Esophagus squamous epithelium (tissue), 5 donors: ENCODE results near the gene GALNT13. TPM values are rescaled to one million over a fixed set of nuclear protein-coding genes. Genes with fewer than 3 reads are reported as not detected.

Experiments used
- DNase-seq: peaks from one replicate; lab custom pipeline; 2025; lab: John Stamatoyannopoulos, UW
- H3K27ac ChIP-seq, 4 donors: fragments of 200-600 bp; sonication (generic); one replicate each; pipeline ENCODE4 v1.5.1; 2016 to 2019; ENCODE audit warnings: mild to moderate bottlenecking in 1 of 4
- H3K27me3 ChIP-seq, 4 donors: fragments of 200-600 bp; sonication (generic); 1 replicate in 3 of 4; 2 replicates in 1 of 4; pipeline versions ENCODE4 v1.5.1 to v1.6.0; 2017 to 2021; ENCODE audit warnings: antibody characterized with exemption in 1 of 4
- H3K36me3 ChIP-seq, 3 donors: fragments of 200-600 bp; sonication (generic); one replicate each; pipeline ENCODE4 v1.5.1; 2016 to 2019
- H3K4me1 ChIP-seq, 3 donors: fragments of 200-600 bp; sonication (generic); one replicate each; pipeline ENCODE4 v1.5.1; 2017 to 2019
- H3K4me3 ChIP-seq, 4 donors: fragments of 200-600 bp; sonication (generic); 1 replicate in 3 of 4; 2 replicates in 1 of 4; pipeline ENCODE4 v1.5.1; 2016 to 2019; ENCODE audit warnings: mild to moderate bottlenecking in 2 of 4, moderate library complexity in 1 of 4
- H3K9me3 ChIP-seq, 3 donors: fragments of 200-600 bp; sonication (generic); one replicate each; pipeline ENCODE4 v1.5.1; 2016 to 2019
- CTCF ChIP-seq, 6 experiments: fragments of 450-650 bp in 4 of 6; fragments of 200-600 bp in 2 of 6; sonication (generic) in 2 of 6; IDR thresholded peaks; one replicate each; pipeline ENCODE4 v1.5.1; 2016 to 2019; ENCODE audit warnings: antibody characterized with exemption in 6 of 6, mild to moderate bottlenecking in 4 of 6, moderate library complexity in 4 of 6
- POLR2A ChIP-seq, 4 donors: fragments of 450-650 bp; IDR thresholded peaks; one replicate each; pipeline ENCODE4 v1.6.1; 2017; ENCODE audit warnings: antibody characterized with exemption in 4 of 4, mild to moderate bottlenecking in 4 of 4, moderate library complexity in 3 of 4
- WGBS, 2 donors: methylation state at CpG; one replicate each; pipeline ENCODE4 v1.1.5; 2018; 5-methylcytosine and 5-hydroxymethylcytosine counted together
- intact Hi-C: fragments of 100-400 bp; cut with DNase I; formaldehyde crosslinking; loops from one replicate; pipeline ENCODE4 v1.15.0; 2022
- total RNA-seq, 4 donors: library from RNA; depleted of rRNA; stranded (reverse); fragments of >200 nt; gene quantifications; one replicate each; pipeline ENCODE4 v1.1.0, GENCODE V29; 2016
- donor health status: DM: yes; HTN: yes; CAD: no.

Gene GALNT13
- total RNA-seq, 4 donors from 2014 or later, result 0.04 to 0.38 (median 0.17) TPM

GRCh38 chr2:154256136-154256535 lies 384.4 kb downstream of the GALNT13 start:
- H3K27me3 ChIP-seq, result no peaks in the 10 kb centered on the region
- H3K4me1 ChIP-seq, result no peaks in the 10 kb centered on the region
- DNase-seq, result no peak
- TF ChIP-seq POLR2A (IDR thresholded peaks at IDR 0.05), result no peak
- no peak for TF ChIP-seq CTCF (IDR thresholded peaks at IDR 0.05)
- H3K9me3 ChIP-seq, result no peaks in the 10 kb centered on the region
- H3K36me3 ChIP-seq, result no peaks in the 10 kb centered on the region
- intact Hi-C loops, result no loop called here
- no peak overlapping the region for H3K4me3 ChIP-seq
- H3K27ac ChIP-seq, result no peak overlapping the region
- WGBS, 2 donors, result 68% methylated on average over 1 of the region's 1 CpG

GRCh38 chr2:154259030-154259429 lies 387.3 kb downstream of the GALNT13 start:
- Histone ChIP-seq H3K4me1 (no peaks in the 10 kb centered on the region), H3K4me3 (no peak overlapping the region), H3K9me3 (peaks cover 0 to 4% (median 0%) of the 10 kb centered on the region in 3 donors), H3K27me3 (no peaks in the 10 kb centered on the region), H3K36me3 (no peaks in the 10 kb centered on the region), H3K27ac (no peak overlapping the region)
- 50 to 75% methylated on average over 1 of the region's 1 CpG for WGBS, 2 donors
- intact Hi-C loops, result no loop called here
- no peak for DNase-seq
- no peak for TF ChIP-seq POLR2A (IDR thresholded peaks at IDR 0.05)
- no peak for TF ChIP-seq CTCF (IDR thresholded peaks at IDR 0.05)

DNA sequence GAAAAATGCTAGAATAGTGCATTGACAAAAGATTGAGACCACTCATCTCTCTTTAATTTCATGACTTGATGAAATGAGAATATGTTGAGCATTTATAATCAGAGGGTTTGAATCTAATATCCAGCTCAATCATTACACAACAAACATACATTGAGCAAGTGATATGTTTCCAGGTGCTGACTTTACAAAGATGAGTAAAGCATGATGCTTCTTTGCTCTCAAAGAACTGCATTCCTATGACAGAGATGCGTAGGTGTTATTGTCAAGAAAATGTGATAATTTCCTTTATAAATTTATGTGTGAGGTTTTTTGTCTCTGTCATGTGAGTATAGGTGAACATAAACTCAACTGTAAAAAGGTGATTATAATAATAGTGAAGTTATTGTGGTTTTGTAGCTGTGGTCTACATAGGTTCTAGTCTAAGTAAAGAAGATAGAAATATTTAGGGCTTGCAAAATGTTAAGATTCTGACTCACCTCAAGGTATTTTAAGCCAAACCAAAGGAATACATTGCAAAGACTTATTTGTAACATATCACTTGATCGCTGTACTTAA lies 389.8 kb downstream of the GALNT13 start:
- TF ChIP-seq POLR2A (IDR thresholded peaks at IDR 0.05), result no peak
- no peak for TF ChIP-seq CTCF (IDR thresholded peaks at IDR 0.05)
- WGBS, 2 donors, result 88 to 92% methylated on average over 2 of the region's 2 CpGs
- H3K4me3 ChIP-seq, result no peak overlapping the region
- no peaks in the 10 kb centered on the region for H3K4me1 ChIP-seq
- no peaks in the 10 kb centered on the region for H3K27me3 ChIP-seq
- intact Hi-C loops, result no loop called here
- no peaks in the 10 kb centered on the region for H3K36me3 ChIP-seq
- peaks cover 0 to 4% (median 0%) of the 10 kb centered on the region in 3 donors for H3K9me3 ChIP-seq
- no peak for DNase-seq
- no peak overlapping the region for H3K27ac ChIP-seq

- peaks cover 0 to 4% (median 0%) of the 10 kb centered on the region in 3 donors for H3K9me3 ChIP-seq
- TF ChIP-seq POLR2A (IDR thresholded peaks at IDR 0.05) (no peak), CTCF (IDR thresholded peaks at IDR 0.05) (no peak)
- intact Hi-C loops, result no loop called here
These were observed 391.5 kb downstream of the GALNT13 start for GRCh38 chr2:154263206-154263605.

GRCh38 chr2:154264024-154264423 lies 392.3 kb downstream of the GALNT13 start:
- 49 to 59% methylated on average over 2 of the region's 2 CpGs for WGBS, 2 donors
- intact Hi-C loops, result no loop called here
- H3K4me1 ChIP-seq, result no peaks in the 10 kb centered on the region
- no peaks in the 10 kb centered on the region for H3K36me3 ChIP-seq
- H3K4me3 ChIP-seq, result no peak overlapping the region
- no peaks in the 10 kb centered on the region for H3K27me3 ChIP-seq
- no peak for DNase-seq
- no peak for TF ChIP-seq POLR2A (IDR thresholded peaks at IDR 0.05)
- no peak for TF ChIP-seq CTCF (IDR thresholded peaks at IDR 0.05)
- no peak overlapping the region for H3K27ac ChIP-seq
- peaks cover 0 to 4% (median 0%) of the 10 kb centered on the region in 3 donors for H3K9me3 ChIP-seq

More at GRCh38 chr2:154263206-154263605, 391.5 kb downstream of the GALNT13 start:
- DNase-seq, result no peak
- H3K27ac ChIP-seq, result no peak overlapping the region
- H3K4me1 ChIP-seq, result no peaks in the 10 kb centered on the region
- H3K27me3 ChIP-seq, result no peaks in the 10 kb centered on the region
- H3K36me3 ChIP-seq, result no peaks in the 10 kb centered on the region
- no peak overlapping the region for H3K4me3 ChIP-seq
